GM18498 (cell line): ENCODE results near the gene SCN10A.

Experiments used
- ATAC-seq: cut with Tn5 transposase; IDR thresholded peaks from one replicate; pipeline ENCODE4 v1.9.1; 2021; ENCODE audit warnings: mild to moderate bottlenecking, moderate library complexity; ENCODE audit not compliant: unreplicated experiment

Gene SCN10A

GRCh38 chr3:38722781-38723568 is 93.0 kb downstream of the SCN10A start:
- ATAC-seq: no peak

- no peak for ATAC-seq
Measured at GRCh38 chr3:38721207-38721772, 94.7 kb downstream of the SCN10A start.

GRCh38 chr3:38720465-38720864 is 95.6 kb downstream of the SCN10A start:
- no peak for ATAC-seq

- no peak for ATAC-seq
Measured at GRCh38 chr3:38717355-38718240, 98.4 kb downstream of the SCN10A start.

- no peak for ATAC-seq
Measured at GRCh38 chr3:38713121-38713520, 102.9 kb downstream of the SCN10A start.

- no peak for ATAC-seq
Measured at GRCh38 chr3:38711321-38711720, 104.7 kb downstream of the SCN10A start.

- ATAC-seq: no peak
Measured at GRCh38 chr3:38707730-38708129, 108.3 kb downstream of the SCN10A start.

- no peak for ATAC-seq
Measured at GRCh38 chr3:38706961-38707360, 109.1 kb downstream of the SCN10A start.

GRCh38 chr3:38702231-38702630 is 113.8 kb downstream of the SCN10A start:
- no peak for ATAC-seq

- ATAC-seq: no peak
Measured at GRCh38 chr3:38698760-38699159, 117.3 kb downstream of the SCN10A start.

GRCh38 chr3:38698061-38698460 is 118.0 kb downstream of the SCN10A start:
- no peak for ATAC-seq

GRCh38 chr3:38696034-38696433 is 120.0 kb downstream of the SCN10A start:
- ATAC-seq: no peak

GRCh38 chr3:38690185-38690584 is 125.8 kb downstream of the SCN10A start:
- no peak for ATAC-seq

- ATAC-seq: no peak
Measured at GRCh38 chr3:38689774-38690173, 126.2 kb downstream of the SCN10A start.

GRCh38 chr3:38689346-38689745 is 126.7 kb downstream of the SCN10A start:
- no peak for ATAC-seq

GRCh38 chr3:38687321-38687720 is 128.7 kb downstream of the SCN10A start:
- ATAC-seq: no peak

GRCh38 chr3:38684546-38684945 is 131.5 kb downstream of the SCN10A start:
- ATAC-seq: no peak

- no peak for ATAC-seq
Measured at GRCh38 chr3:38669668-38670067, 146.3 kb downstream of the SCN10A start.

GRCh38 chr3:38662544-38662943 is 153.5 kb downstream of the SCN10A start:
- no peak for ATAC-seq

- ATAC-seq: no peak
Measured at GRCh38 chr3:38658841-38659240, 157.2 kb downstream of the SCN10A start.

GRCh38 chr3:38657369-38657768 is 158.6 kb downstream of the SCN10A start:
- no peak for ATAC-seq
